HG03025 (cell line): ENCODE data around the gene SMTNL2.
A peak's percentile ranks its signal among the peaks of the same experiment; 100 is the strongest.

Source experiments
- ATAC-seq: cut with Tn5 transposase; IDR thresholded peaks from one replicate; pipeline ENCODE4 v1.9.1; 2021; ENCODE audit warnings: mild to moderate bottlenecking, moderate library complexity; ENCODE audit not compliant: unreplicated experiment, low FRiP score

The SMTNL2 gene

GRCh38 chr17:4544951-4545216, 39.4 kb upstream of the SMTNL2 start:
- no peak for ATAC-seq

DNA sequence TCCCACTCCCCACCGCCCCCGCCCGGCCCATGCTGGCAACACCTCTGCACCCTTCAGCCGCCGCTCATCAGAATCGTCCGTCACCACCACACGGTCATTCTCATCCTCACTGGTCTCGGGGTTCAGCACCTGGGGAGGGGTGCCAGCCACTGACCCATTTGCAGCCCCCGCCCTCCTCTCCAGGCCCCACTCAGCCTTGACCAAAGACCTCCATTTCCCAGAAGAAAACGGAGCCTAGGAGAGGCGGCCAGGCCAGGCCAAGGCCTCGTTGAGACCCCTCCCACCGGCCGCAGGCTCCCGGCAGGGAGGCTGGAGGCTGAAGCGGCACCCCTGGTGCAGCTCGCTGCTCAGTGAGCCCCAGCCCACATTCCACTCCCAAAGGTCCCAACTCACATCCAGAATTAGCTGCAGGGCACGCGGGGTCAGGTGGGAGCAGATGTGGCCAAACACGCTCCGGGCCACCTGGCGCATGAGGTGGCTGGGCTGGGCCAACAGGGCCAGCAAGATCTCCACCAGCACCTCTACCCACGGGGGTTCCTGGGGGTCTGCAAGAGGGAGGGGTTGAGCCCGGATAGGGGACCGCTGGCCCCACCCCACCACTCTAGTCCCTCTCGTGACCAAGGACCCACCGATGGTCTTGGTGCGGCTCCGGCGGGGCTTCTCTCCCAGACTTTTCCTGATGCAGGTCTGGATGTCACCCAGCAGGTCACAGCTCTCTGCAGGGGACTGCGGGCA, 38.9 kb upstream of the SMTNL2 start:
- ATAC-seq = no peak

DNA sequence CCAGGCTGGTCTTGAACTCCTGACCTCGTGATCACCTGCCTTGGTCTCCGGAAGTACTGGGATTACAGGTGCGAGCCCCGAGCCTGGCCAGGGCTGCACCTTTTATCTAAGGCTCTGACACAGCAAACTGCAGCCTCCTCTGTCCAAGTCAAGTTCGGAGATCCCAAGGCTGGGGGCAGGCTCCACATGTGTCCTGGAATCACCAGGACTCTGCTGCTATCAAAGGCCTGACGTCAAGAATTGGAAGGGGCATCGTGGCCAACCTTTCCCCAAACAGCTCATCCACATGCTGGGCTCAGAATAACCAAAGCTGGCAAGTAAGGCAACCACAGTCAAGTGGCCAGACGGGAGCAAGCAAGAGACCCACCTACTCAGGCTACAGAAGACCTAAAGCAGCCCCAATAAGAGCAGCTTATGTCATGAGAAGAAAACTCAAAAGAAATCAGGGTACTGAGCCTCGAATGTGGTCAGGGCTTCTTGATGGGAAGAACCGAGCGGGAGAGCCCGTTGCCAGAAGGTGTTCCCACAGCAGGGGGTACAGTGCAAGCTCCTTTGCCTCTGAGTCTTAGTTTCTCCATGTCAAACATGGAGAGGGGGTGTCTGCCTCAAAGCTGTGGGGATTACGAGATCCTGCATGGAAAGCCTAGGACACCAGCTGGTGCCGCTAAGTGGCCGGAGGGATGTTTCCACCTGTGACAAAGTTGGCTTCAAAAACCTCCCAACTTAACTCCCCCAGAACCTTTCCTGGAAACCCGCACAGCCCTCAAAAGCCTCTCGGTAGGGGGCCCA, 37.0 kb upstream of the SMTNL2 start:
- no peak for ATAC-seq

- no peak for ATAC-seq
These were observed 36.3 kb upstream of the SMTNL2 start for GRCh38 chr17:4548061-4548461.

DNA sequence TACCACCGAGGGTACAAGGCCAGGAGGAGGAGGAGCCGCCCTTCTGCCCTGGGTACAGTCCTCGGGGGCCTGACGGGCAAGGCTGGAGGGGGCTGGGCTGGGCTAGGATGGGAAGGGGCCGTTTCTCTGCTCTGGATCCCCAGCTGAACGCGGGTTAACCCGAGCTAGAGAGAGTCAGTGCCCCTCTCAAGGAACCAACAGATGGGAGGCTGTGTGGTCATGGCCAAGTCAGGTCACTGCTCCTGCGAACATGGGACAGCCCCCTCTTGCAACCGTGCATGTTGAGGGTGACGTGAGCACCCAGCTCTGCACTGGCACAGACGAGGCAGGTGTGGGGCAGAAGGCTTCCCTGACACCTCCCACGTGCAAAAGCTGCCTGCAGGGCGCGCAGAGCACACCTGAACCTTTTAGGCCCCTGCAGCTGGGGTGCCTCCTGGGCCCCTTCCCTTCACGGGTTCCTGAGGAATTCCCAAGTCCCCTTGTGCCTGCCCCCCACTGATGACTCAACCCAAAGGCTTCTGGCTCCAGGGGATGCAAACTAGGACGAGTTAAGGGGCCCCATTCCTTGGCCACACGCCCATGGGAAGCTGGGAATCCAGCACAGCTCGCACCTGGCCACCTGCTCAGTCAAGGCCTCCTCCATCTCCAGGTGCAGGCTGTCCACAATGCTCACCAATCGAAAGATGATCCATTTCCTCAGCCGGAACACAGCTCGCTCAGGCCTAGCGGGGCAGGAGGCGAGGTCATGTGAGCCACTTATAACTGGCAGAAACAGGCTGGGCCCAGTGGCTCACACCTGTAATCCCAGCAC, 35.4 kb upstream of the SMTNL2 start:
- no peak for ATAC-seq

DNA sequence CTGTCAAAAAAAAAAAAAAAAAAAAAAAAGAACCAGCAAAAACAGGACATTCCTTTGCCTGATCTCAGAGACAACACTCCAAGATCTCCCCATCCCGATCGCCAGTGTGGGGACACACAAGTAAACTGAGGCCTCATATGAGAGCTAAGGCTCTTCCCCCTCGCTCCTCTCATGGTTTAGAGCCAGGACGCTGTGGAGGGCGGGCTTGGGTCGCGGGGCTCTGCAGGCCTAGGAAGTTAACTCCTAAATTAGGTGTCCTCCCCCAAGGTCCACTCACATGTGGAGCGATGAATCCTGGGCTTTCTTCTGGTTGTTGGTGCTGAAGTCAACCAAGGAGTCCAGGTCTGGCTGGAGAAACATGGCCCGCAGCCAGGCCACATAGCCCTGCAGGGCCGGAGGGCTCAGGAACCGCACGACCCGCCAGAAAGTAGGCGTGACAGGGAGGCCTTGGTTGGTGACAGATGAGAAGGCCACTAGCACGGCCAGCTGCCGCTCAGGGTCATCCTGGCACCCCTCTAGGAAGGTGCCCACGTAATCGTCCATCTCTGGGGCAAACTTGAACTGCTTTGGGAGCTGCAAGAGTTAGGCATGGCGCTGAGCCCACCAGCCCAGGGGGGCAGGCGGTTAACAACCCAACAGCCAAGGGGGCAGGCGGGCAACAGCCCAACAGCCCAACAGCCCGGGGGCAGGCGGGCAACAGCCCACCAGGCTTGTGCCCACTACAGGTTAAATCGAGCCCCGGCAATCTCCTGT, 34.4 kb upstream of the SMTNL2 start:
- no peak for ATAC-seq

GRCh38 chr17:4550534-4551039, 33.7 kb upstream of the SMTNL2 start:
- ATAC-seq = no peak

DNA sequence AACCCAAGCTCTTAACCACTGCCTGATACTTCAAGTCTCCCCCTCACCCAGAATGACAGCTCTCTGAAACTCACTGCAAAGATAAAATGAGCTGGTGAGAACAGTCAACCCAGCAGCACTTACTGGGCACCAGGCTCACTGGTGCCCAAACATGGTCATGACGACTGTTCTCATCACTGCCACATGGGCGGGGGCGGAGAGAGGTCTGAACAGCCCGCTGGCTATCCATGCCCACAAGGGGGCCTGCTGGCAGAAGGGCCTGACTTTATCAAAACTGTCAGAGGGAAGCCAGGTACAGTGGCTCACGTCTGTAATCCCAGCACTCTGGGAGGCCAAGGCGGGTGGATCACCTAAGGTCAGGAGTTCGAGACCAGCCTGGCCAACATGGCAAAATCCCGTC, 33.2 kb upstream of the SMTNL2 start:
- no peak for ATAC-seq

DNA sequence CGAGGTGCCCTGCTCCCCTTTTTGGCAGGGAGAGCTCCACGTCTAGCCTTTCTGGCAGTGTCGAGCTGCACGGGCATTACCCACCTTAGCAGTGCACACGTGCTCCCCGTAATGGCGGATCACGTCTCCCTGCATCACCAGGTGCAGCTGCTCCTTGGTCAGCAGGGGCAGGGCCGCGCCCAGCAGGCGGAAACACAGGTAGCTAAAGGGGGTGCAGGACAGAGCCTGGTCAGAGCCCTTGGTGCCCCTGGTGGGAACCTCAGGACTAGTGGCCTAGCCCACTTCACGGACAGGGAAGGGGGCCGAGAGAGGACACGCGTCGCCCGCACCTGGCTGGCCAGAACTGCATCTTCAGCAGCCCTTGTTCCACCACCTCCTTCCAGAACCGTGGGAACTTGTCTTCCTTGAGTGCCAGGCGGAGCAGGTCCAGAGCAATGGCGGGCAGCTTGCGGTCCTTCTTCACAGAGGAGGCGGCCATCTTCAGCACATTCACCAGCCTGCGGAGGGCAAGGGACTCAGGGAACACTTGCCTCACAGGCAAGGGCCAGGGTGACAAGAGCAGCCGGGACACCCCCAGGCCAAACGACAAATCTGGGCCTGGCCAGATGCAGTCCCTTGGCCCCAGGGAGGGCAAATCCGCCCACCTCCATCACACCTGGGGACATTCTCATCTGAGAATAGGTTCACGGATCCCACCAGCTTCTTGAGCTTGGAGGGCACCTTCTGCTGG, 32.4 kb upstream of the SMTNL2 start:
- ATAC-seq = no peak

GRCh38 chr17:4553669-4554068, 30.7 kb upstream of the SMTNL2 start:
- no peak for ATAC-seq

- no peak for ATAC-seq
These were observed 29.8 kb upstream of the SMTNL2 start for GRCh38 chr17:4554441-4554996.

DNA sequence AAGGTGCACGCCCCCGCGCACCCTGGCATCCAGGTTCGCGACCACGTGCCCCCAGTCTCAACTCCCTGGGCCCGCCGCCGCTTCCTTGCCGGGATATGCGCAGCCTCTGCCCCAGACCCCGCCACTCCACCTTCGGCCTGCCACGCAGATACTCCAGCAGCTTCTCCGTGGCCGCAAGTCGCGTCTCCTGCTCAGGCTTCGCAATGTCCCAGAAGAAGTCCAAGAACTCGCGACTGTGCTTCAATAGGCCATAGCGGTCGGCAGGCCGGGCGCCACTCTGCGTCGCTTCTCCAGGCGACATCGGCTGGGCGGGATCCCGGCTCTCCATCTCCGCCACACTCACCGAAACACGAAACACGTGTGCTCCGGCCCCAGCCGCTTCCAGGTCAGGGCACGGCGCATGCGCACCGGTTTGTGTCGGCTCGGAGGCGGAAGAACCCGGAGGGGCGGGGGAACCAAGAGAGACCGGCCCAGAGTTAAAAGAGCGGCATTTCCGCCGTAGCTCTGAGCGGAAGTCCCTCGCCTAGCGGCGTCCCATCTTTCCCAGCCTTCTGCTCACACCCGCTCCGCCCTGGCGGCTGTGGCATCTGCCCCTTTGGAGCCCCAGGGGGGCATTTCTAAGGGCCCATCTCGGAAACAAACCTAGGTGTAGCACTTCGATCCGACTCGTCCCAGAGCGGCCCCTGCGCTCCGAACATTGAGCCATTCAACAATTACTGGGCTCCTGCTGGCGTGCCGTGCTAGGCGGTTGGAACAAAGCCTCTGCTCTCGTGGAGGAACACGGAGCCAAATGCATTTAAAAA, 29.1 kb upstream of the SMTNL2 start, which contains the start of gene MYBBP1A:
Gene MYBBP1A (minus strand): TSS at position 388 of the 803 bp plus-strand sequence. CDS start 60 bp downstream, at position 328.
- peak; percentile 78 for ATAC-seq

GRCh38 chr17:4555873-4556759, 28.2 kb upstream of the SMTNL2 start:
- ATAC-seq = no peak

GRCh38 chr17:4556996-4557395, 27.3 kb upstream of the SMTNL2 start:
- no peak for ATAC-seq

DNA sequence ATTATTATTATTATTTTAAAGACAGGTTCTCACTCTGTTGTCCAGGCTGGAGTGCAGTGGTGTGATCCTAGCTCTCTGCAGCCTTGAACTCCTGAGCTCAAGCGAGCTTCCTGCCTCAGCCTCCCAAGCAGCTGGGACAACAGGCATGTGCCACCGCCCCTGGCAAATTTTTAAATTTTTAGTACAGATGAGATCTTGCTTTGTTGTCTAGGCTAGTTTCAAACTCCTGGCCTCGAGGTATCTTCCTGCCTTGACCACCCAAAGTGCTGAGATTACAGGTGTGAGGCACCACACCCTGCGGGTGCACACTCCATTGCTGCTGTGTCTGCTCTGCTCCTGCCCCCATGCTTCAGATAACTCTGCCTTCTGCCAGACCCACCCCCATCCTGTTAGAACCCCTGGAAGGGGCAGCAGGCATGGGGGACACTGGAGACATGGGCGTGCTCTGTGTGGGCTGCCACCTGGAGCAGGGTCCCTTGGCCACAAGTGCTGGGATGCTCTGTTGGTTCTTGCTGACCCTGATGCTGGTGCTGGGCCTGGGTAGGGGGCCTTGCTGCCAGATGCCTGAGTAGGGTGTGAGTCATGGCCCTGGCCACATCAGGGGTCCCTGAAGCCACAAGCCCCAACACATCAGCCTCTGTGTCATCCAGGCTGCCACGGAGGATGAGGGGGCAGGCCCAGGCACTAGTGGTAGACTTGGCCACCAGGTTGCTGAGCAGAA, 26.5 kb upstream of the SMTNL2 start:
- no peak for ATAC-seq

GRCh38 chr17:4558347-4558971, 25.9 kb upstream of the SMTNL2 start:
- ATAC-seq = no peak
